NCI-H1092 (cell line): Measurements from ENCODE around the gene LAMA2.

Experiments
- DNase-seq: peaks from one replicate; lab custom pipeline; 2025; lab: John Stamatoyannopoulos, UW

The LAMA2 gene

DNA sequence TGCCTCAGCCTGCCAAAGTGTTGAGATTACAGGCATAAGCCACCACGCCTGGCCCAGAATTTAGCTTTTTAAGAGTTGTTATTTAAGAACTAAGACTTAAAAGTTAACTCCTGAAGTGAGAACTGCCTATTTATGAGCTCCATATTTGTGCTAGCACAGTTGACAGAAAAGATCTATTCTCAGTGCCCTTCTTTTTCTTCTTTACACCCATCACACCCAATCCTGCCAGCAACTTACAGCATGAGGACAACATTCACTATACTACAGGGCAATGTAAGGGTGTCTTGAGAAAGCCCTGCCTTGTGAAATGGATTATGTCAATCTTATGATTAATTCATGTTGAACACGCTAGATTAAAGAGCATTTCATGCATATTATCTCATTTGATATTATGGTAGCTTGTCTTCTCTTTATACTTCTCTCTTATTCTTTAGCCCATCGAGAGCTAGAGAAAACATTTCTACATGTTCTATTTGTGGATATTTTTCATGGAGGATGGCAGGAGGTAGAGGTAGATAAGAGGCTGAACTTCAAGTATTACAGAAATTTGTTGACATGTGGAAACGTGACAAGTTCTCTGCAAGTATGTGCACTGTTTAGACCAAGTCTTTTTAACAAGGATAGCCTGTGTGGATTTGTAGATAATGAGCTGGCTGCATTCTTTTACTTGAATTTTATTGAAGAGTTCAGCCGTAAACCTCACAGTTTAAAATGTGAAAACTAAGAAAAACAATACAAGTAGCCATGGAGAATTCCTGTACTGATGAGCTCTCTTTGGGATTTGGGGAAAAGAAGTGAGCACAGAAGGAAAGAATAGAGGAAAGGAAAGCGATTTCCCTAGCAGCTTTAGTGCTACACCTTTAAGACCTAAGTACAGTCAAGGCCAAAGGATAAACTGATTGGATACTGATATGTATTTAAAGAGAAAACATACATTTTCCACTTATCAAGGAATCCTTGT is 614.8 kb downstream of the LAMA2 start:
- DNase-seq = no peak

DNA sequence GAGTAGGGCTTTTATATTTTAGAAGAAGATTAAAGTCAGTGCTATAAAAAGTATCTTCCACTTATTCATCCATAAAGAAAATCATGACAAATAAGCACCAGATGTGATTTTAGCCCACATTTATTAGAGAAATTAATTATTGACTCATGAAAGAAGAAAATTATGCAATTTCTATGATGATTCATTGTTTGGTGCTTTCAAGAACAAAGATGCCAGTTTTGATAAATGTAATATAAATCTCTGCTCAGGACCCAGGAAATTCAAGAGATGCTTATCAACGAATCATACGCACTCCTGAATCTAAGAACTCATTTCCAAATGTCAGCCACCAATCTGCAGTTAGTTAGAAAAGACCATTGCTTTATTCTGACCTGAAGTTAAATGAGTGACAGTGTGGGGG is 615.6 kb downstream of the LAMA2 start:
- DNase-seq = no peak

DNA sequence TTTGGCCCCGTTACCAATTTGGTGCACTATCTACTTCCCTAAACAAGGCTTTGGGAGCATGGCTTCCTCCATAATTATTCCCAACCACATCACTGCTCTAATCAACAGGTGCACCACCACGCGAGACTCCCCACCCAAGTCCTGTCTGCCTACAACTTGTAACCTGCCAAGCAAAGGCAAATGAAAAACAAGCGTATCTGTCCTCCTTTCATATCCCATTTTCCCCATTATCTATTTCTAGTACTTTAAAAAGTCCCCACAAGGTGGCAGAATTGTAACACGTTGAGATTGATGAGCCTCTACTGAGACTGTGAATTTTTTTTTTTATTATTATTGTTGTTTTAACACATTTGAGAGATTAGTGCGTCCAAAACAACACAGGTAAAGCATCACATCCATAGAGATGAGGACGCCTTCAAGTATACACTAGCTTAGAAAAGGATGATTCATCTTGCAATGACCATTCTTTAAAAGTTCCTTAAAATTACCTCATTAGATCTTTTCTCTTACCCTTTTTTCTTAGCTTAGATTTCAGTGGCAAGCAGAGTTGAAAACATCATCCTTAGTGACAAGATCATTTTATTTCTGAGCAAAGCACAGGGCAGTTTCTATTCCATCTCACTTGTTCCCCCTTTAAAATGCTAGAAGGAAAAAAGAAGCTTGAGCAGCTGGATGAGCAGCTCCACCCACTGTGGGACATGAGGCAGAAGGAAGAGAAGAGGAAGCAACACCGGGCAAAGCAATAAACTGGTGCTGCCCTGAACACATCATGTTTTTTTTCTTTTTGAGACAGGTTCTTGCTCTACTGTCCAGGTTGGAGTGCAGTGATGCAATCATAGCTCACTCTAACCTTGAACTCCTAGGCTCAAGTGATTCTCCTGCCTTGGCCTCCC is 616.3 kb downstream of the LAMA2 start:
- DNase-seq = no peak

DNA sequence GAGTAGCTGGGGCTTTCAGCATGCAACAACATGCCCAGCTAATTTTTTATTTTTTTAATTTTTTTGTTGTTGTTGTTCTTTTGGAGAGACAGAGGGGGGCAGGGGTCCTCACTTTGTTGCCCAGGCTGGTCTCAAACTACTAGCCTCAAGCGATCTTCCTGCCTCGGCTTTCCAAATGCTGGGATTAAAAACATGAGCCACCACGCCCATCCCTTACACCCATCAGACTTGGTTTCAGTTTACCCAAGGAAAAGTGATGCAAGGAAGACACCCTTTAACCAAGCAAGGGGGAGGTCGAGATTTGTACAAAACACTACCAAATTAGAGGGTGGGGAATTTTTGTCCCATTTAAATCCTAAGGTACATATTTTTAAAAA is 616.9 kb downstream of the LAMA2 start:
- DNase-seq = no peak

DNA sequence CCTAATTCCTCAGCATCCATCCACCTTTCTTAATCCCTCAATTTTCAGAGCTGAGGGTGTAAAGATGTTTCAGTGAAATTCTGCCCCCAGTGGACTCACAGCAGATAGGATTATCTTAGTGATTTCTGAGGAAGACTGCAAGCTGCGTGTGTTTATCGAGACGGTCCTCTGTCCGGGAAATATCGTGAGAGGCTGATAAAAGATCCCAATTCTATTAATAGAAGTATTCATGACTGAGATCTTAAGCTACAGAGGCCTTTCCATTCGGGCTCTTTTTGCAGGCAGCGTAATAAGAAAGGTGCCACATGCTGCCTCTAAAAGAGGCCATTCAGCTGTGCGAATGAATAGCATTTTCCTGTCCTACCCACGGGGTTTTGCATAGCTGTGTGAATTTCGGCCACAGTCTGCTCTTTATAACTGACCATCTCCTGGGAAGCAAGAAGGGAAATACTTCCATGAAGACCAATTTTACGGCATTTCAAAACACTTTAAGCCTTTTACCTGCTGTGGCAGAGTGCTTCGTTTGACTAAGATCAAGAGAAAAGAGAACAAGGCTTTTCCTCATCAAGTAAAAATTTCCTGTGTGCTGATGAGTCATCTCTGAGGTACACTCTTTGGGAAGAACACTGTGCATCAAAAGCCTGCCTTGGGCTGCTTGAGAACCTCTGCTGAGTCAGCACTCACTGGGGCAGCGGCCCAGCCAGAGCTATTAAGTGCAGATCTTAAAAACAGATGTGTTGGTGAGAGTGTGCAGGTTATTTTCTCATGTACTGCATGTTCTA is 618.2 kb downstream of the LAMA2 start:
- DNase-seq = no peak

DNA sequence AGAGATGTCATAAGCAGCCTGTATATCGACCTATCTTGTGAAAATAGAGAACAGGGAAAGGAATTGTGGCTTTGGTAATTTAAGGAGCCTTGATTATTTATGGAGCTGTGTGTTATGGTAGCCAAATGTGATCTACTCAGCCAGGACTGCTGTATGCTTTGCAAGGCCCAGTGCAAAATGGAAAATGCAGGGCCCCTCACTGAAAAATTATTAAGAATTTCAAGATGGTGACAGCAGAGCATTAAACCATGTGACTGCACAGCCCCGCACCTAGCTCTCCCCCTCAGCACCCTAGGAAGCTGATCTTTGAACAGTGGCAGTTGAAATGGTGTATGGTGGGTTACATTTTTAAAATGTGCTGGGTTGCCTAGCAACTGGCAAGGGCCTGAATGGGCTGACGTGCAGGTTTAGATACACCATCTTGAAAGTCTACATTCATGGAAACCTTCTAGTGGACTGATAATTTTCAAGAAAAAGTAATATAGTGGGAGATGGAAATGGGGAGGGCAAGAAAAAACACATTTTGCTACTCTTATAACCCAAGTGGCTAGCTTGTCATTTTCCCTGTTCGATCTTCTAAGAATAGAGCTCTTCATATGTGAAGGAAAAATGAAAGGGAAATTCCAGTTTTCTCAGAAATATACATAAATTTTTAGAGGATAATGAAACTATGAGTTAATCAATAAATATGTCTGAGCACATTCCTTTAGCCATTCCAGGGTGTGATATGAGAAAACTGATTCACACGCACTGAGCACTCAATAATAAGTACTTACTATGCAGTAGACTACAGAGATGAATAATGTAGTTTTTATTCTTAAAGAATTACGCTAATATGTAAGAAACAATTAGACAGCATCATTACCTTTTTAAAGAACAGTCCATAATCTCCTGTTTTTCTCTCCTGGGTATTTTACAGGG is 619.1 kb downstream of the LAMA2 start:
- no peak for DNase-seq

DNA sequence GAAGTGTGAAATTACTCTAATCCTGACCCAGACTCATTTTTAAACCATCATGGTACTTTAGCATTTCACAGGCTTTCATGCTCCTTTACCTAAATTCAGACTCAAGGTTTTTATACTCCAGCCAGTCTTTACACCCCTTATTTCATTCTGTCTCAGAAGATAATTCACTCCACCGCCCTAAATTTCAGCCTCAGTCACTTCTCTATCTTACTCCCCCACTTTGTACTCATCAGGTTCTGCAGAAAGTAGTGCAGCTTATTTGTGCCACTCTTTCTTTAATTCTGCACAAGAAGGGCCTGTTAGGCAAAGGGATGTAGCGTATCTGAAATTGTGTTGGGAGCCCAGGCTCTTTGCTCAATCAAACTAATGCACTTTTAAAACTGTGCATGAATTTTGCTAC is 621.5 kb downstream of the LAMA2 start:
- DNase-seq = no peak

DNA sequence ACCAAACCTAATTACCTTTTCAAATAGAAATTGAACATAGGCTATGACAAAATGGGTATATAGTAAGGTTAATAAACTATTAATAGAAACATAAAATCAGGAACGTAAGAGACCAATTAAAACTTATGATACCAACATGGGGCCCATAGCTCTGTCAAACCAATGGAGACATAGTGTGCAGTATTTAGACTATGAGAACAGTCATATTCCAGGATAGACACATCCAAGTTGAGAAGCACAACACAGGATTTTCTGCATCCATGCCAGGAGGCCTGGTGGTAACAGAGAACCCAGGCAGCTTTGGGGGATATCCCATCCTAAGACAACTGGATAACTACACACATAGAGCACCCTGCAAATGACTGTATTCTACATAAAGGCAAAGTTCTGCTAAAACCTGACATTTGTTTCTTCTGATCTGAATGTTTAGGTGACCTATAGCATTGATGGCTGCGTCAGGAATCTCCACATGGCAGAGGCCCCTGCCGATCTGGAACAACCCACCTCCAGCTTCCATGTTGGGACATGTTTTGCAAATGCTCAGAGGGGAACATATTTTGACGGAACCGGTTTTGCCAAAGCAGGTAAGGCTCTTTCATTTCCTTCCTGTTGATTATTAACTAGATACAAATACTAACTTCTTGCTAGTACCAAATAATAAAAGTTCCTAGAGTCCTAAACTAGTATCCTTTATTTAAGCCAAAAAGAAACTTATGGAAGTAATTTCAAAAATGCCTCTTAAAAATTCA is 624.3 kb downstream of the LAMA2 start:
- DNase-seq = no peak

DNA sequence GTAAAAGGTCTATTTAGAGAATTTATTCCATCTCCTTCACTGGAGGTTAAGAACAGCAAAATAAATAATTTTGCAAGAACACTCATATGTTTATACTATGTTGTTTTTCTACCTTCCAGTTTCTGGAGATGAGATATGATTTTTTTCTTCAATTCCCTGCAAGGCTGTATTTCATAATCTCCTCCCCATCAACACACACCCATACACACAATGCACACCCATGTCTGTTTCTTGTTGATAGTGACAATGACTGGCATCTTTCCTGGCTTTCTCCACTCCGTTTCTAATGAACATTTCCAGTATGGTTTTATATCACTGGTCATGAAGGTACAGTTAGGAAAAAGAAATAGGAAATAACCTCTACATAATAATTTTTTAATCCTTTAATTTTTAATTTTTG is 624.9 kb downstream of the LAMA2 start:
- DNase-seq = no peak

DNA sequence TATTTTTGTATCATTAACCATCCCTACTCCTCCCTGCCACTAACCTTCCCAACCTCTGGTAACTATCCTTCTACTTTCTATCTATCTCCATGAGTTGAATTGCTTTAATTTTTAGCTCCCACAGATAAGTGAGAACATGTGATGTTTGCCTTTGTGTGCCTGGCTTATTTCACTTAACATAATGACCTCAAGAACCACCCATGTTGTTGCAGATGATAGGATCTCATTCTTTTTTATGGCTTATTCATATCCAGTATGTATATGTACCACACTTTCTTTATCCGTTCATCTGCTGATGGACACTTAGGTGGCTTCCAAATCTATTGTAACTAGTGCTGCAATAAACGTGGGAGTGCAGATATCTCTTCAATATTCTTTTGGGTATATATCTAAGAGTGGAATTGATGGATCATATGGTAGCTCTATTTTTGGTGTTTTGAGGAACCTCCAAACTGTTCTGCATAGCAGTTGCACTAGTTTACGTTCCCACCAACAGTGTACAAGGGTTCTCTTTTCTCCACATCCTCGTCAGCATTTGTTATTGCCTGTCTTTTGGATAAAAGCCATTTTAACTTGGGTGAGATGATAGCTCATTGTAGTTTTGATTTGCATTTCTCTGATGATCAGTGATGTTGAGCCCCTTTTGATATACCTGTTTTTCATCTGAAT is 625.7 kb downstream of the LAMA2 start:
- no peak for DNase-seq

DNA sequence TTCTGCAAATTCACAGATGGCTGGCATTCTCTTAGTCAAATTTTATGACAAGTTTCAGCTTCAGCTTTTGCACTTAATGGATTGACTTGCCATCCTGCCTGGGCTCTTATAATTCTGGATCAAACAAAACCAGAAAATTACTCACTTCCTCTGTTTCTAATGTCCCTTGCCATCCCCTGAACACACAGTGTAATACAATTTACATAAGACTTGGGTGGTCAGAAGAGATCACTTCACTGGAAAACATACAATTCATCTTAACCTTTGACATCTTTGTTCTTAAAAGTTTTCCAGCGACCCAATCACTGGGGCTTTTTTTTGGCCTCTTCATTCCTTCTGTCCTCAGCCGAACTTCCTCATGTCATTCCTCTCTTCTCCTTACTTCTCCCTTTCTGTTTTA is 628.0 kb downstream of the LAMA2 start:
- DNase-seq = no peak

DNA sequence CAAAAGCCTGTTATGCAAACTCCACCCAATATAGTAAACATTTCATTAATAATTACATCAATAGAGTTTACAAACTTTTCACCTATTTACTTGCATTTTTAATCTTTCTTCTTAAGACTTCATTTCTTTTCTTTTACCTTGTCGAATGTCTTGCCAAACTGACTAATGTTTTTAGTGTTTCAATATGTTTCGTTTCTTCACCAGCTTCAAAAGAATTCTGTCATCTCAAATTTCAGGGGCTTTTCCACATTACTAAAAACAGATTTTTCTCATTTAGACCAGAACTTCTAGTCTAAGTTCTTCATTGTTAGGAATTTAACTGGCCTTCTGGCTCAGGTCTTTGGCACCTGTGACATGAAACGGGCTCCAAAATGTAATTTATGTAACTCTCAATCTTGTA is 630.5 kb downstream of the LAMA2 start:
- DNase-seq = no peak

DNA sequence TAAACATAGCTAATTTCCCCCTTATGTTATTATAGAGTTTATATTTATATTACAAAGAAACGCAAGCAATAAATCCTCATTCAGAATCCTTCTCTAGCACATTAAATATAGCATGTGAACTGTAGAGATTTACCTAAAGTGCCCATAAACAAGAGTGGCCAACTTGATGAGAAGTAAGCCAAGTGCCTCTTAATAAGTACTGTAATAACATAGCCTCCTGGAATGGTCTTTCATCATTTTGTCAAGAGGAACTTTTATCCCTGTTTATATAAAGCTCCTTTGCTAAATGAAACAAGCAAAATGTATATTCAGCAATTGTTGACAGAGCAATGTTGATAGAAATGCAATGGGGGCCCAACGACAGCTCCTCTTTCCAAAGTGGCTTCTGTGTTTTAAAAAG is 632.1 kb downstream of the LAMA2 start:
- no peak for DNase-seq

DNA sequence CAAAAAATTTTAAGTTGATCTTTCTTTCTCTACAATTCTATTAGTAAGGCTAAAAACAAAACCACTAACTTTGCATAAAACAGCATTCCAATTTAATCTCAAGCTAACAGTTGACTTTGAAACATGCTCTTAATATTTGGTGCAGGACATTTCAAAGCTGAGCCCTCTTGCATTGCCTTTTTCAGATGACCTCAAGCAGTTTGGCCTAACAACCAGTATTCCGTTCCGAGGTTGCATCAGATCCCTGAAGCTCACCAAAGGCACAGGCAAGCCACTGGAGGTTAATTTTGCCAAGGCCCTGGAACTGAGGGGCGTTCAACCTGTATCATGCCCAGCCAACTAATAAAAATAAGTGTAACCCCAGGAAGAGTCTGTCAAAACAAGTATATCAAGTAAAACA is 633.1 kb downstream of the LAMA2 start:
- no peak for DNase-seq

DNA sequence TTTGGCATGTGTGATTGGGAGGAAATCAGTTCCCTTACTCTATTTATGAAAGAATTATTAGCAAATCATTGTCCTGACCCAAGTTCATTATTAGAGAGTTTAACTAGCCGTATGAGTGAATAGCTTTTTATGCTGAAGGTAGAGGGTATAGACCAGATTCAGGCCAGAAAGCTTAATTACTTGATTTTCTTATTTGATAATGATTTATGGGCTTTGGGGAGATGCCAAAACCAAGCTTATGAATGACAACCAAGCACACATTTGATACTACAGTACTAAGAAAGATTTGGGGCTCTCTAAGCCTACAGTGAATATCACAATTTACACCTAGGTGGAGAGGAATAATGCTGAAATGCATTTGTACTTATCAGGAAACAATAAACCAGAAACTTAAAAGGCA is 633.8 kb downstream of the LAMA2 start:
- DNase-seq = no peak

DNA sequence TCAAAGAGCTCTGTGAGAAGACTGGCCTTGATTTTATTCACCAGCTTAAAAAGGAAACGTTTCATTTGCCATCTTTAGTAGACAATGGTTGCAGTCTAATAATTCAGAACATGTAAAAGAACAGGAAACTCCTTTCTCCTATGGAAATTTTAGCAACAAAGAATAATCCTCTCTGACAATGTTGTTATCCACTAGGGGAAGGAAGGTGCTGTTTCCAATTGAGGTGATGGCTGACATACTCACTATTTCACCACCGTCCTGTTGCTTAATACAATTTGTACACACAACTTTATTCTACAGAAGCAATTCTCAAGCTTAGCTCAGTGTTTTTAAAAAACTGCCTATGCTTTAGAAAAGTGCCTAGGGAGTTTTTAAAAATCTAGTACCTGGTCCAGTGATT is 634.4 kb downstream of the LAMA2 start:
- DNase-seq = no peak

DNA sequence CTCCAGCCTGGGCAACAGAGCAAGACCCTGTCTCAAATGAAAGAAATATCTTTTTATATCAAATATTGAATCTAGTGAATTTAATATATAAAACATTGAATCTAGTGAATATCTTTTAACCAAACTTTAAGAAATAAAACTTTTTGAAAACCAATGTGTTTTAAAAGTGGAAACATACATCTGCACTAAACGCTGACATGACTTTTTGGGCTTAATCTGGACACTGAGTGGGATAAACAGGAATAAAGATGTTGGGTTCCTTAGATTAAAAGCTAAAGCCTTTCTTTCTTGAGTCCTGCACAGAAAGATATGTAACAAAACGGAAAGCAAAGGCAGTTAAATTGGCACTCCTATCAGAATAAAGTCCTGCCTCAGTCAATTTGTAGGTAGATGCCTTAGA is 636.8 kb downstream of the LAMA2 start:
- no peak for DNase-seq

DNA sequence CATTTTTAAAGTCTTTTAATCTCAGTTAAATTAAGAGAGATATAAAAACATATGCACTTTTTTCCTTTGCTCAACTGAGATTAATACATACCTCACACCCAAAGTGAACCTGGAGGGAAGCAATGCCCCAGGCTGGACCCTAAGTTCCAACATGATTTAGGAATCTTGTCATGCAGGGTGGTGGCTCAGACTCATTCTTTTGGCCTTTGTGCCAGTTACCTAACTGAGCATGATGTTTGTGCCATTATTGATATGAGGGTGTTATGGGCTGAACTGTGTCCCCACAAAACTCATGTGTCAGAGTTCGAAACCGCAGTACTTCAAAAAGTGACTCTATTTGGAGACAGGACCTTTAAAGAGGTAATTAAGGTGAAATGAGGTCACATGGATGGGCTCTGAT is 639.0 kb downstream of the LAMA2 start:
- no peak for DNase-seq

DNA sequence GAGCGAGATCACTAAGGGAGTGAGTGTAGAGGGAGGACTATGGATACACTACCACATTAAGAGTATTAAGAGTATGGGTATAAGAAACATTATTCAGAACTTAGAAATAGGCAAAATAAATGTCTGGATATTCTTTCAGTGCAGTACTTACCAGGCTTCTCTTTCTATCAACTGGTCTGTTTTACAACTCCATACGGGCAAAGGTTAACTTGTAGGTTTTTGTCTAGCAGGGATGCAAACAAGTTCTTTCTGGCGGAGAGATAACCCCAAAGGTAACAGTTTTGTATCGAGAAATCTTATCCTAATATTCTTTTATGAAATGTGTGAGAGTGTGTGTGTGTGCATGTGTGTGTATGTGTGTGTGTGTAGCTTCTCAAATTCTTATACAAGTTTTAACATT is 640.9 kb downstream of the LAMA2 start:
- no peak for DNase-seq

DNA sequence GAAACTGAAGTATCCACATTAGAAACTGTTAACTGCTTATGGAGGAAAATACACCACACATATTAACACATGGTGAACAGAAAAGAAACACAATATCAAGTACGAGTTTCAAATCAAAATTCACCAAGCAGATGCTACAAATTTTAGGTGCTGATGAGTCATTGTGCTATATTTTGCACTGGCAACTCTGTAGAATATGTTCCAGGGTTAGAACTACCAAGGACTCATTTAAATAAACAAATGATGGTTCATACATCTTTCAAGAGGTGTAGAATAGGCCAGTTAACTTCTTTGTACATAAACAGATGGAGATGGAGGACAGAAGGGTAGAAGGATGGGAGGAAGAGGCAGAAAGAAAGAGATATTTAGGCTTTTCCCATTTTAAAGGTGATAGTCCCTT is 642.1 kb downstream of the LAMA2 start:
- no peak for DNase-seq
